Stimulated activated CD4-positive, alpha-beta T cell treated with anti-CD3 and anti-CD28 coated beads, Interleukin-4, amount 100 ng/mL, for 48 hours (primary cell): ENCODE data around the gene ILDR2.
A peak's percentile ranks its signal among the peaks of the same experiment; 100 is the strongest.

Experiments used
- DNase-seq, 2 donors: peaks; one replicate each; pipeline ENCODE4 v3.0.0-alpha.2; 2020; ENCODE audit warnings: low read depth in 2 of 2

The ILDR2 gene, protein sequence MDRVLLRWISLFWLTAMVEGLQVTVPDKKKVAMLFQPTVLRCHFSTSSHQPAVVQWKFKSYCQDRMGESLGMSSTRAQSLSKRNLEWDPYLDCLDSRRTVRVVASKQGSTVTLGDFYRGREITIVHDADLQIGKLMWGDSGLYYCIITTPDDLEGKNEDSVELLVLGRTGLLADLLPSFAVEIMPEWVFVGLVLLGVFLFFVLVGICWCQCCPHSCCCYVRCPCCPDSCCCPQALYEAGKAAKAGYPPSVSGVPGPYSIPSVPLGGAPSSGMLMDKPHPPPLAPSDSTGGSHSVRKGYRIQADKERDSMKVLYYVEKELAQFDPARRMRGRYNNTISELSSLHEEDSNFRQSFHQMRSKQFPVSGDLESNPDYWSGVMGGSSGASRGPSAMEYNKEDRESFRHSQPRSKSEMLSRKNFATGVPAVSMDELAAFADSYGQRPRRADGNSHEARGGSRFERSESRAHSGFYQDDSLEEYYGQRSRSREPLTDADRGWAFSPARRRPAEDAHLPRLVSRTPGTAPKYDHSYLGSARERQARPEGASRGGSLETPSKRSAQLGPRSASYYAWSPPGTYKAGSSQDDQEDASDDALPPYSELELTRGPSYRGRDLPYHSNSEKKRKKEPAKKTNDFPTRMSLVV

DNA sequence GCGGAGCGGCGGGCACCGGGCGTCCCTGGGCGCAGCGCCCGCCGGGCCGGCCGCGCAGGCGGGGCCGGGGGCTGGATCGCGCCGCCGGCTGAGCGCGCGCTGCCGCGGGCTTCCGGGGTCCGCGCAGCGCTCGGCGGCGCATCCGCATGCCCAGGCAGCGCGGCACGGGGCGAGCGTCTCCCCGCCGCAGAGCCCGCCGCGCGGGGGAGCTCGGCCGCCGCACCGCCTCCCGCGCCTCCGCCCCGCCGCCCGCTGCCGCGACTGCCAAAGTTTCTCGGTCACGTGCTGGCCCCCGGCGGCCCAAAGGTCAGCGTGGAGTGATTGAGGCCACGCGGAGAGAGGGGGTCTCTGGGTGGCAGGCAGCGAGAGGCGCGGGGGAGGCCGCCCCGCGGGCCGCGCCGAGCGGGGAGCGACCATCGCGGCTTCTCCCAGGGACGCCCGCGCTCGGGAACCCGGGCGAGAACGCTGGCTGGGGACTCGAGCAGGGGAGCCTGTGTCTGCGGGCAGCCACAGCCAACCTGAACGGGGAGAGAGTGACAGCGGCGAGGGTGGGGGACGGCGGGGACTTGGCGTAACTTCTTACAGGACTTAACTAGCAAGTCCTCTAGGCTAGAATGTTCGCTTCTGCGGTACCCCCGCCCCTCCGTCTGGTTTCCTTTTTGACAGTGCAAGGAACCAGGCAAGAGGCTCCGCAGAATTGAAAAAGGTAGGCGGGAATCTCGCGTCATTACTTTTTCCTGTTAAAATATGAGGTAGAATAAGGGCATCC is at the start of gene ILDR2:
Gene ILDR2 (minus strand): TSS at position 180 of the 769 bp plus-strand sequence. CDS start 272 bp downstream, outside the sequence.
- DNase-seq = peak; percentile 53 to 69

DNA sequence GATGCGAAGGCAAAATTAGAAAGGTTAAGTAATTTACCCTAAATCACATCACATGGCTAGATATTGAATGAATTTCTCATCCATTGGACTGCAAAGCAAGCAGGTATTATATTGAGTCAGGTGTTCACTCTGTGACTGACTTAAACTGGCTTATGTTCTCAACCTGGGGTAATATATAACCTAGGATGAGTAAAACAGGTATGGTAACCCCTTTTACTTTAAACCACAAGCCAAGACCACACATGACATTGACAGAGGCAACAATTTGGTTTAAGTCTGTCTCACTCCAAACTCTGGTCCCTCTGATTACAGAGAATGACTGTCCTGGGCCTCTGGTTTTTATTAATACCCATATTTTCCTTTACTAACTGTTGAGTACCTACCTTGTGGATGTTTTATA is 47.0 kb upstream of the ILDR2 start:
- DNase-seq = no peak

DNA sequence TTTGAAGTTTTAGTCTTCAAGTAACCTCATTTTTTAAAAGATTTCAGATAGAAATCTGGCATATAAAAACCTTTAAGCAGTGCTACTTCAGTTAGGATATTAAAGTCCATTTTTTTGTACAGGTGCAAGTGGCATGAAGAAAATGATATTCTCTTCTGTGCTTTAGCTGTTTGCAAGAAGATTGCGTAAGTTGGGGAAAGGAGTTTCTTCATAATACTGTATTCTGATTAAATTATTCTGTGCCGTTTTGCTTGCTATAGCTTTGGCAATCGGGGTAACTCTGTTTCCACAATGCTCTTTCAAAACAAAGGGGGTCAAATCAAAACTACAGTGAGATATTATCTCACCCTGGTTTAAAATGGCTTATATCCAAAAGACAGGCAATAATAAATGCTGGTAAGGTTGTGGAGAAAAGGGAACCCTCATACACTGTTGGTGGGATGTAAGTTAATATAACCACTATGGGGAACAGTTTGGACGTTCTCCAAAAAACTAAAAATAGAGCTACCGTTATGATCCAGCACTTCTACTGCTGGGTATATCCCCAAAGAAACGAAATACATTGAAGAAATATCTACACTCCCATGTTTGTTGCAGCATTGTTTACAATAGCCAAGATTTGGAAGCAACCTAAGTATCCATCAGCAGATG is 40.9 kb upstream of the ILDR2 start:
- DNase-seq = no peak

DNA sequence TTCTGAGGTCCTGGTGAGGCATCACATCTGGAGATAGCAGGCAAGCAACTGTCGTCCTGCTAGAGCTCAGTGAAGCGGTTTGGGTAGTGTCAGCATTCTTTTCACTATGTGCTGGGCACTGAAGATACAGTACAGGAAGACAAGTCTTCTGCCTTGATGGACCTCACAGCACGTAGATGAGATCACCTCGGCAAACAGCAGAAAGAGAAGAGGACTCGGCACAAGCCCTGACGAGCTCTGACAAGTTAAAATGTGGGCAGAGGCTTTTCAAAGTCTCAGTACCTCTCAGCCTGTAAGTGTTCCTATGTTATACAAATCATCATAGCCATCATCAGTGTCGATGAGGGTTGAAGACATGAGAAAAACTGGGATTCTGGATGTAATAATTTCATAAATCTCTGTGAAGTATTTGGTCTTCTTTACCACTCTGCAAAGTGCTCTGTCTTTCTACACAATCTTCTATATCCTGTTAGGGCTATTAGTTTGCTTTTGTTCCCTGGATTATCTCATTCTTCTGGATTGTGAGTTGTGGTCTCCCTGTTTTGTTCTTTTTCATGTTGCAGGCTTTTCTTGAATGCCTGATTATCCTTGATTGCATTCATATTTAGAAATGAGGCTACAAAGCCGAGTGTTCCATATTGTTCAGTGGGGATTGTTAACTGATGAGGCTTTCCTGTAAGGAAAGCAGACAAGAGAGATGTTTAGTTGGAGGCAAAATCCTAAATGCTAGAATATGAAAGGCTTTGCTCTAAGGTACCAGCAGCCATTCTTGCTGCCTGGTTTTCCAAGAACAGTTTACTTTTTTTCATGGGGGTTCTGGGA is 38.0 kb upstream of the ILDR2 start:
- DNase-seq = no peak

DNA sequence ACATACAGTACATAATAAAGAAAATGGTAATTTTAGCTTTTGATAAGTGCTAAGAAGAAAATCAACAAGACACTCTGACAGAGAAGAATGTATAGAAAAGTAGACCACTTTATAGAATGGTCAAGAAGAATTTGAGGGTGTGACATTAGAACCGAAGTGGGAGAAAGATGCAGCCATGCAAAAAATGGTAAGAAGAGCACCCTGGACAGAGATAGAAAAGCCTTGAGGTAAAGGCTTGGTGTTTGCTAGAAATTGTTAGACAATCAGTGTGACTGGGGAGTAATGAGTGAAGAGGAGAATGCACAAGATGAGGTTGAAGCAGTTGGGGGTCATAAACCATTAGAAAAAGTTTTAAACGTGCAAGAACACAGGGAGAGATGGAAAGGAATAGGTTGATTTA is 37.2 kb upstream of the ILDR2 start:
- no peak for DNase-seq

DNA sequence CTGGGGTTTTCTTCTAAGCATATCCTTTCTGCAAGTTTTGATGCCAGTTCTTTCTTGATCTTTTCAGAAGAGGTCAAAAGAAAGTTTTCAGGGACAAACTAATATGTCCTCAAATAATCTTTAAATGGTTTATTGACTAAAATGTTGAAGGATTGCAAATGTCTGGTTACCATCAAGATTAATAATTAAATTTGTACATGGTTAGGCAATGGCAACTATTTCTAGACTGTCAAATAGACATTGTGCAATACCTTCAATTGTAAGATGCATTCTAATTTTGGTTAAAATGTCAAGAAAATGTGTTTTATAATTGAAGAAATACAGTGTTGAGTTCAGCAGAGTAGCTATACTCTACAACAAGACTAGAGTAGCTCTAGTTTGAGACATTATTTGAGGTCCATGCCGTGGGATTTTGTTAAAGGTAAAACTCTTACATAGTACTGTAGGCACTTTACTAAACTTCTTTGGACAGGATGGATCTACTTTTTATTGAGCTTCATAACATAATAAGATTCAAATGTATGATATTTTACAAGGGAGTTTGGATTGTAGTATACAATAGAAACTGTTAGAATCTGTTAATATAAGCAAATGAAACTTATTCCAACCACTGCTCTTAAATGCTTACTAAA is 36.3 kb upstream of the ILDR2 start:
- DNase-seq = no peak

DNA sequence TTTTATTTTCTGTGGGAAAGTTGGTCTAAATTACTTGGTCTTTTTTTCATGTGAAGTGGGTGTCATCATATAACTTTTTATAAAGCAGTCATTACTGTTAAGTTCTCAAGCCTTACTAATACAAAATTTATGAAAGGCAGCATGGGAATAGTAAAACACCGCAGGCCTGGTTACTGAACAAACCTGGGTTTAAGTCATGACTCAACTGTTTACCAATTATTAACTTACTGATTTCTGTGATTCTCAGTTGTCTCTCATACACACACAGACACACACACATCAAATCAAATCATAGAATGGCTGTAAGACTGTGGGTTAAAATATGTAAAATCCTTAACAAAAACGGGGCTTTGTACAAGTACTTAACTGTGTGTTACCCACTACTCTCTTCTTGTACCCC is 28.4 kb upstream of the ILDR2 start:
- DNase-seq = no peak

DNA sequence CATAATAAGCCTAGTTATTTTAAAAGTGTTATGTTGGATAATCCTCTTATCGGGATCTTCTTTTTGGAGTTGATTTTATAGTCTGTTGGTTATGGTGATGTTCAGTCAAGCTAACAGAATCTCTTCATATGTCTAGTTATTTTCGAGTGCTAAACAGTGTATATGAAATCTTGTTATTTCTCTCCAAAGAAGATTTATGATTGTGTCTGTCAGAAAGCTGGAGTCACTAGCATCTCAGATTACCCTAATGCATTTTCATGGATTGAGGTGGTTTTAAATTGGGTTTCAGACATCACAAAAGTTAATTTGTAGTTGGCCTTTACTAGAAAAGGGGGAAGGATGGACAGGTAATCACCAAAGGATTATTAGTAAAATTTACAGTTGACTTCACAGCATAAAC is 27.0 kb upstream of the ILDR2 start:
- DNase-seq = no peak

DNA sequence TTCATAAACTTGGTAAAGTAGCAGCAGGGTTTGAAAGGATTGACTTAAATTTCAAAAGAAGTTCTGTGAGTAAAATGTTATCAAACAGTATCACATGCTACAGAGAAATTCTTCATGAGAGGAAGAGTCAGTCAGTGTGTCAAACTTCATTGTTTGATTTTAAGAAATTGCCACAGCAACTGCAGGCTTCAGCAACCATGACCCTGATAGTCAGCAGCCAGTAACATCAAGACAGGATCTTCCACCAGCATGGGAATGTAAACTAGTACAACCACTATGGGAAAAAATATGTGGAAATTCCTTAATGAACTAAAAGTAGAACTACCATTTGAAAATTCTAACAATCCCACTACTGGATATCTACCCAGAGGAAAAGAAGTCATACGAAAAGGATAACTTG is 25.2 kb upstream of the ILDR2 start:
- no peak for DNase-seq

DNA sequence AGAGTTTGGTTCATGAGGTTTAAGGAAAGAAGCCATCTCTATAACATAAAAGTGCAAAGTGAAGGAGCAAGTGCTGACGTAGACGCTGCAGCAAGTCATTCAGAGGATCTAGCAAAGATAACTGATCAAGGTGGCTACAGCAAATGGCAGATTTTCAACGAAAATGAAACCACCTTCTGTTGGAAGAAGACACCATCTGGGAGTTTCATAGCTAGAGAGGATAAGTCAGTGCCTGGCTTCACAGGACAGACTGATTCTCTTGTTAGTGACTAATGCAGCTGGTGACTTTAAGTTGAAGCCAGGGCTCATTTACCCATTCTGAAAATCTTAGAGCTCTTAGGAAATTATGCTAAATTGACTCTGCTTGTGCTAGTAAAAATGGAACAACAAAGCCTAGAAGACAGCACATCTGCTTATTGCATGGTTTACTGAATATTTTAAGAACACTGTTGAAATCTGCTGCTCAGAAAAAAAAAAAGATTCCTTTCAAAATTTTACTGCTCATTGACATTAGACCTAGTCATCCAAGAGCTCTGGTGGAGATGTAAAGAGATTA is 24.2 kb upstream of the ILDR2 start:
- DNase-seq = no peak

DNA sequence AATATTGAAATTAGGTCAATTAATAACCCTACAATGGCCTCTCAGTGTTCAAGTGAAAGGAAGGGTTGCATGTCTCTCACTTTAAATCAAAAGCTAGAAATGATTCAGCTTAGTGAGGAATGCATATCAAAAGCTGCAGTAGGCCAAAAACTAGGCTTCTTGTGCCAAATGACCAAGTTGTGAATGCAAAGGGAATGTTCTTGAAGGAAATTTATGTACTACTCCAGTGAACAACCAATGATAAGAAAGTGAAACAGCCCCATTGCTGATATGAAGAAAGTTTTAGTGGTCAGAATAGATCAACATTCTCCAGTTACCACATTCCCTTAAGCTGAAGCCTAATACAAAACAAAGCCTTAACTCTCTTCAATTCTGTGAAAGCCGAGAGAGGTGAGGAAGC is 23.7 kb upstream of the ILDR2 start:
- no peak for DNase-seq

DNA sequence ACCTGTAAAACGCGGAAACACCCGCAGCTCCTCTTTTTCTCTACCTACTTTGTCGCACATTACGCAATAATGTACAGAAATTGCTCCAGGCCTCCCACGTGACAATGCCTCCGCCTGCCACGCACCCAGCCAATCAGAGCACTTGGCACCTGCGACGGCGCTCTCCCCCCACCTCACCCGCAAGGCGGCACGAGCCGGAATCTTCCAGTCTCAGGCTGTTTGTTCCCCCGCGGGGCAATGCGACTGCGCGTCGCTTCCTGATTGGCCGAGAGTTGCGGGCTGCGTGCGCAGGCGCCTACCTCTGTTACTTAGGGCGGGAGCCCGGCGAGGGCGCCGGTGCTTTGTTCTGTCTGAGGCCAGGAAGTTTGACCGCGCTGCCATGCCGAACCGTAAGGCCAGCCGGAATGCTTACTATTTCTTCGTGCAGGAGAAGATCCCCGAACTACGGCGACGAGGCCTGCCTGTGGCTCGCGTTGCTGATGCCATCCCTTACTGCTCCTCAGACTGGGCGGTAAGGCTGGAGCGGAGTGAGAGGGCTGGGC is 13.7 kb upstream of the ILDR2 start, which contains the start of gene MAEL:
Gene MAEL (plus strand): TSS at position 307 of the 542 bp plus-strand sequence. CDS start 73 bp downstream, at position 380.
- no peak for DNase-seq

DNA sequence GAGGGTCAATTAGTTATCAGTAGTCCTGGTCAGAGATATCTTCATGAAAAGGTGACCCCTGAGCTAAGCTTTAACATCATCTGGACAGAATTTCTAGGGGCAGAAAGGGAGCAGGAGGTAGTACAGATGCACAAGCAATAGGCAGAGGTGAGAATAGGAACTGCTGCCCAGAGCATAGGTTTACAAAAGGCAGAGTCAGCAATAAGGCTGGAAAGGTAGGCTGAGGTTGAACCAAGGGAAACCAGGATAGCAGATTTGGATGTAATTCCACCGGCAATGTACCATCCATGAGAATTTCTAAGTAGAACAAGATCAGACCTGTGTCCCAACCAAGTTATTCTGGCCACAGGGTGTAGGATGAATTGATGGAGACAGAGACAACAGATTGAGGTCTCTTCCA is 6.2 kb upstream of the ILDR2 start:
- DNase-seq = no peak

DNA sequence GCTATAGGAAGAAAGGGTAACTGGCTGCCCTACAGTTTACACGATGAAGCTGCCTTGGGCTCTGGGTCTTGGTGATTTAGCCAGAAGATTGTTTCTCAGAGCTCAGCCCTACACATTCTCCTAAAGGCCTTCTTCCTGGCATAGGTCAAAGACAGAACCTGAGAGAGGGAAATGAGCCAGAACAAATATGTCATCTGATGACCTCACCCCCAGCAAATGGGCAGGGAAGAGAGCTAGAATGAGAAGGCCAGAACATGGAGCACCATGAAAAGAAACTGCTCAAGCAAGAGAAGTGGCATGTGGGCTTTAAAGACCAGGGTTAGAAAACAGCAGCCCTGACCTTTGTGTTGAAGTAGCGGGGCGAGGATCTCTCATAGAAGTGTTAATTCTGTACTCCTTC is 5.5 kb upstream of the ILDR2 start:
- no peak for DNase-seq

DNA sequence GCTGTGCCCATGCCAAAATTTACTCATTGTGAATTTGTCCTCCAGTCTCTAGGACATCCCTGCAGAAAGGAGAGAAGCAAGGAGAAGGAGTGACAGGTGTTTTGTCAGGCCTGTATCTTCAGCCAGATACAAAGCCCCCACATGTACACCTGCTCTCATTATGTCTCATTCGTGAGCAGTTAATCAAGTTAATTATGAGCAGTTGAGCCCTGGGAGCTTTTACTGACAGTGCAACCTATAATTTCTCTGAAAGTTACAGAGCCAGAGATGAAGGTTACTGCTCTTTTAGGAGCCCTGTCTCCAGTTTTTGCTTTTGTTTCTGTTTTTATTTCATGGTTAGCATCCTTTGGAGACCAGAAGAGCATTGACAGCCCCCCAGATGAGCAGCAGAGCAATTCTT is 5.0 kb upstream of the ILDR2 start:
- DNase-seq = no peak

DNA sequence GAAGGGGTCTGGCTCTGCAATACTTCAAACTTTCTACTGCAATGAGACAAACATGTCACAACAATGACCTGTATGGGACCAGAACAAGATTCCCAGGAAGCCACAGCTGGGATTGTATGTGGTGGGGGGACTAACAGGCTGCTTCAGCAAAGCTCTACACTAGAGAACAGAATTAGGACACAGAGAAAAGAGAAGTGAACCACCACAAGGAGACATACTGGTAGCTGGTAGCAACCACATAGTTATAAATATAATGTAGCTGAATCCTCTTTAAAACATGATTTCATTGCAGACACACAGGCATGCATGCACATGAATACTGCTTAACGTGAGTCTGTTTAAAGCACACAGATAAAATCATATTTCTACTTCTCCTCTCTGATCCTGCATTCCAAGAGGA is 3.5 kb upstream of the ILDR2 start:
- DNase-seq = no peak

DNA sequence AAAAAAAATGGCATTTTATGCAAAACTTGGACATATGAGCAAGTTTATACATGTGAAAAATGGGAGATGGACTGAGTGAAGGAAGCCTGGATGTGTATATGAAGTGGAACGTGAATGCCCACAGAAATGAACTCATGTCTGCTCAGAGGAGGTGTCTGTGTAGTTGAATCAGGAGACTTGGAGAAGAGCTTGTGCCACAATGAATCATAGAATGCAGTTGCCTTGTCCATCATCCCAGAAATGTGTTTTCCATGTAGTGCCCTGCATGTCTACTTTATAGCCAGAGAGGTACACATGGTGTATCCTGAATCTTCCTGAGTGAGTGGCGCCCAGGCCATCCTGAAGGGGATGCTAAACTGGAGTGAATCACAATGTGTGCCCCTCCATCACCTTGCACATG is 2.6 kb upstream of the ILDR2 start:
- DNase-seq = no peak

DNA sequence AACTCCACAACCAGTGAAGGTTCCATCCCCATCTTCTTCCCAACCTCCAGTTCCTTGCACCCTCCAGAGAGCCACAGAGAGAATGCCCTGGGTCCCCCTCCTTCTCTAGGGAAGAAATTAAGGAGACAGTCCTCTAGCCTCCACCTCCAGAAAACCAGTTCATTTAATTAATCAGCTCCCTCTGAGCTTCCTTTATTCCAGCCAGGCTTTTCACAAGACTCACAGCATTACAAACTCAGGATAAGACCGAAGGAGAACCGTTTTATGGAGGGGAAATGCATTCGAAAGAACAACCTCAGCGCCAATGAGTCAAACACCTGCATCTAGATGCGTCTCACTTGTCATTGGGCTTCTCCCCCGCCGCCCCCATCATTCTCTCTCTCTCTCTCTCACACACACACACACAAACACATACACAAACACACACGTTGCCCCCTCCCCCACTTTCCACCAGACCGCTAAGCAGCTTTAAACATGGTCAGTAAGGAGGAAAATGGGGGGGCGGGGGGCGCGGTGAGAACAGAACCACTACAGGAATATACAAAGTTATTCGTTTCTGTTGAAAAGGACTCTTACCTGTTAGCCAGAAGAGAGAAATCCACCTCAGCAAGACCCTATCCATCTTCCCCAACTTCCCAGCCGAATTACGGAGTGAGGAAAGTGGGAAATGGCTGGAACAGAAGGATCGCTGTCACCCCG is 544 bp downstream of the ILDR2 start:
- peak; percentile 35 to 38 for DNase-seq

DNA sequence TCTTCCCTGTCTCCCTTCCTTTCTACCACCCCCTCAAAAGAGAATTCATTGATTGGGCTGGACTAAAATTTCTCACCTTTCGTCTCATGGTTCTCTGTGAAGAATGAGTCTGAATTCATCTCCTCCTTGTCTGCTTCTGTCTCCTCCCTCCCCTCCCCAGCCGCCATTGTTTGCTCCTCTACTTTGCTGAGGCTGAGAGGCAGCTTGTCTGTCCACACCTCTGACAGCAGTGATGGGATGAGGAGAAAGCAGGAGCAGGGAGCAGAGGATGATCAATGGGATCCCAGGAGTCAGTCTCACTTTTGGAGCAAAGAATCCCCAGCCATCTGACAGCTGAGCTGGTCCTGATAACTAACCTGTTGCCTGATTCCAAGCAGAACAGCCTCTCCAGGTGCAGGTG is 2.5 kb downstream of the ILDR2 start:
- no peak for DNase-seq

DNA sequence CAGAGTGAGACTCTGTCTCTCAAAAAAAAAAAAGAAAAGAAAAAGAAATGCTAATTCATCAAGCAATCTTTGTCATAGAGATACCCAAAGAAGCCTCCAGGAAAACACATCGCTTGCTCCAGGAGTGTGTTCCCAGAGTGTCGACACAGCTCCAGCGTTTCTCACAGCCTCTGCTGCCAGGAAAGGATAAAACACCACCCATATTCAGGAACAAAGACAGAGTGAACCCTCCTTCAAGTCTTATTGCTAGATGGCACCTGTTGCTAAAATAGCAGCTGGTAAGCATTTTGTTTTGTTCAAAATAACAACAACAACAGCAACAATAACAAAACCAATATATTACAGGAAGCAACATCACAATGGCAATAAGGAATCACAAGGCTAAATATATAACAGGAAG is 3.1 kb downstream of the ILDR2 start:
- DNase-seq = no peak
